Lung (tissue), 12 donors: Measurements from ENCODE around the gene FGGY. TPM values are rescaled to one million over a fixed set of nuclear protein-coding genes. Genes with fewer than 3 reads are reported as not detected.

Source experiments
- ATAC-seq: fragments of 200-7000 bp; cut with Tn5 transposase; one replicate; pipeline ENCODE4 v1.9.1; 2020; ENCODE audit warnings: moderate number of reproducible peaks; ENCODE audit not compliant: insufficient read depth, low FRiP score
- DNase-seq, 3 donors: peaks; one replicate each; pipeline ENCODE4 v3.0.0-alpha.2; 2013 to 2017
- H3K27ac ChIP-seq, 2 donors: one replicate each; pipeline ENCODE4 v1.5.1; 2013; ENCODE audit warnings: mild to moderate bottlenecking in 2 of 2, moderate library complexity in 2 of 2, control low read depth in 1 of 2, inconsistent platforms in 1 of 2, low read depth in 1 of 2, low read length in 1 of 2
- H3K27me3 ChIP-seq, 3 donors: one replicate each; pipeline ENCODE4 v1.5.1; 2013; ENCODE audit warnings: low read length in 2 of 3; ENCODE audit not compliant: control insufficient read depth in 3 of 3, insufficient read depth in 3 of 3
- H3K36me3 ChIP-seq, 4 donors: one replicate each; pipeline ENCODE4 v1.5.1; 2013; ENCODE audit warnings: low read length in 4 of 4, mild to moderate bottlenecking in 1 of 4, moderate library complexity in 1 of 4; ENCODE audit not compliant: control insufficient read depth in 4 of 4, insufficient read depth in 4 of 4
- H3K4me1 ChIP-seq, 5 donors: one replicate each; pipeline ENCODE4 v1.5.1; 2013; ENCODE audit warnings: low read length in 5 of 5, mild to moderate bottlenecking in 2 of 5, moderate library complexity in 1 of 5; ENCODE audit not compliant: control insufficient read depth in 5 of 5, insufficient read depth in 5 of 5
- H3K4me3 ChIP-seq: one replicate; pipeline ENCODE4 v1.5.1; 2013; ENCODE audit warnings: mild to moderate bottlenecking, control low read depth, moderate library complexity
- H3K9ac ChIP-seq, 2 donors: one replicate each; pipeline ENCODE4 v1.5.1; 2013; ENCODE audit warnings: low read length in 2 of 2, control low read depth in 1 of 2; ENCODE audit not compliant: insufficient read depth in 1 of 2
- H3K9me3 ChIP-seq, 4 donors: one replicate each; pipeline ENCODE4 v1.5.1; 2013; ENCODE audit warnings: low read length in 3 of 4, mild to moderate bottlenecking in 1 of 4, moderate library complexity in 1 of 4; ENCODE audit not compliant: control insufficient read depth in 4 of 4, insufficient read depth in 3 of 4
- WGBS, 2 donors: extraction: QIAGEN DNeasy Blood & Tissue Kit; methylation state at CpG; one replicate each; pipeline ENCODE4 v1.1.7; 2013; 5-methylcytosine and 5-hydroxymethylcytosine counted together
- polyA plus RNA-seq, 2 donors: library from polyadenylated mRNA; stranded (reverse); fragments of 200-250 nt; gene quantifications; one replicate each; pipeline ENCODE4 v1.2.1, GENCODE V29; 2013
- total RNA-seq, 2 donors: library from RNA; depleted of rRNA in 1 of 2; stranded (reverse); fragments of >200 nt in 1 of 2; gene quantifications; one replicate each; pipeline ENCODE4 v1.2.1, GENCODE V29; 2014 to 2021
- TF ChIP-seq, protein P1 (sequence below): IDR thresholded peaks from 2 replicates; pipeline ENCODE4 v1.5.1; 2012; ENCODE audit warnings: mild to moderate bottlenecking; ENCODE audit errors: control extremely low read depth, extremely low read depth
- donor health status: control.
- donor health status: control.
- donor health status: Bipolar disorder and iron deficiency.
- donor health status: healthy.
- donor health status: DM: yes; HTN: yes; CAD: no.

Gene FGGY
- total and polyA plus RNA-seq, 4 donors: 16.1 to 42.3 (median 18.3) TPM

DNA sequence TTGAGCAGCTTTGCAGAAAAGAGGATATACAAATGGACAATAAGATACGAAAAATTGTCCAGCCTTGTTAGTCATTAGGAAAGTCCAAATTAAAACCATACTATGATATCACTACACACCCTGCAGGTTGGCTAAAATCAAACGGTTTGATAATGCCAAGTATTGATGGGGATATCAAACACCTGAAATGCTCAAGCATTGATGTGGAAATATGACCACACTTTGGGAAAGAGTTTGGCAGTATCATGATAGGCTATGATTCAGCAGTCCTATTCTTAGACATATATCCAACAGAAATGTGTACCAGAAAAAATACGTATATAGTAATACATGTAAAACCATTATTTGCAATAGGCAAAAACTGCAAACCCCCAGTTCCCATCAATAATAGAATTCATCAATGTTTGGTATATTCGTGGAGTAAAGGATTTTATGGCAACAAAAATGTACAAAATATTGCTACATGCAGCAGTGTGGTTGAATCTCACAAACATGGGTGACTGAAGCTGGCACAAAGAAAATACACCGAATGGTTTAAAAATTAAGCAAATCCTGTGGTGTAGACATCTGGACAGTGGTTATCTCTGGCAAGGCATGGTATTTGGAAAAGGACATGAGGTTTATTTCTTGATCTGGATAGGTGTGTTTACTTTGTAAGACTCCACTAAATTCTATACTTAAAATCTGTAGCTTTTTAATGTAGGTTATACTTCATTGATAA, 243.2 kb downstream of the FGGY start:
- DNase-seq (no peak), ATAC-seq (no peak)
- WGBS, 2 donors: 59 to 79% methylated on average over 5 of the region's 5 CpGs
- H3K4me3 ChIP-seq: no peak overlapping the region
- H3K36me3 ChIP-seq: no peaks in the 10 kb centered on the region
- H3K4me1 ChIP-seq: peaks cover 0 to 10% (median 2%) of the 10 kb centered on the region in 5 donors
- no peaks in the 10 kb centered on the region for H3K27me3 ChIP-seq
- H3K9me3 ChIP-seq: no peaks in the 10 kb centered on the region
- no peak overlapping the region for H3K9ac ChIP-seq
- H3K27ac ChIP-seq: no peak overlapping the region
- TF ChIP-seq, protein P1, sequence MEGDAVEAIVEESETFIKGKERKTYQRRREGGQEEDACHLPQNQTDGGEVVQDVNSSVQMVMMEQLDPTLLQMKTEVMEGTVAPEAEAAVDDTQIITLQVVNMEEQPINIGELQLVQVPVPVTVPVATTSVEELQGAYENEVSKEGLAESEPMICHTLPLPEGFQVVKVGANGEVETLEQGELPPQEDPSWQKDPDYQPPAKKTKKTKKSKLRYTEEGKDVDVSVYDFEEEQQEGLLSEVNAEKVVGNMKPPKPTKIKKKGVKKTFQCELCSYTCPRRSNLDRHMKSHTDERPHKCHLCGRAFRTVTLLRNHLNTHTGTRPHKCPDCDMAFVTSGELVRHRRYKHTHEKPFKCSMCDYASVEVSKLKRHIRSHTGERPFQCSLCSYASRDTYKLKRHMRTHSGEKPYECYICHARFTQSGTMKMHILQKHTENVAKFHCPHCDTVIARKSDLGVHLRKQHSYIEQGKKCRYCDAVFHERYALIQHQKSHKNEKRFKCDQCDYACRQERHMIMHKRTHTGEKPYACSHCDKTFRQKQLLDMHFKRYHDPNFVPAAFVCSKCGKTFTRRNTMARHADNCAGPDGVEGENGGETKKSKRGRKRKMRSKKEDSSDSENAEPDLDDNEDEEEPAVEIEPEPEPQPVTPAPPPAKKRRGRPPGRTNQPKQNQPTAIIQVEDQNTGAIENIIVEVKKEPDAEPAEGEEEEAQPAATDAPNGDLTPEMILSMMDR: no peak

DNA sequence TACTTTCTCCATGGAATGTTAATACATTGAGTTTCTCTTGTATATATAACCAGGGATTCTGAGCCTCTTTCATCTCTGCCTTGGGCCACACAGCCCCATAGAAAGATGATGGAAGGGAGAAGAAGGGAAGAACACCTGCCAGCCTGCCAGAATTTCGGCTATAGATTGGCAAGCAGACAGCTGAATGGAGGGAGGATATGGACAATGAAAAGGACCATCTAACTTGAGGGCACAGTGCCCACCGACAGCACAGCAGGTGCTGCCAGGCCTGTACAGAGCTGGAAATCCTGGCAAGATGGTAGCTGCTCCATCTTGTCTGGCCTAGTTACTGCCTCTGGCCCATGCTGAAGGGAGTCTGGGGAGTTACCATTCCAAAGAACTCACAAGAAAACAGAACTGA, 244.3 kb downstream of the FGGY start:
- TF ChIP-seq, protein P1: no peak
- Histone ChIP-seq H3K27ac (peak overlapping the region in 1 of 2 donors; percentile 6), H3K4me3 (no peak overlapping the region), H3K9me3 (no peaks in the 10 kb centered on the region), H3K36me3 (no peaks in the 10 kb centered on the region), H3K27me3 (no peaks in the 10 kb centered on the region), H3K9ac (no peak overlapping the region), H3K4me1 (peaks cover 0 to 10% (median 2%) of the 10 kb centered on the region in 5 donors)
- DNase-seq (no peak), ATAC-seq (no peak)
- 89 to 94% methylated on average over 2 of the region's 2 CpGs for WGBS, 2 donors

DNA sequence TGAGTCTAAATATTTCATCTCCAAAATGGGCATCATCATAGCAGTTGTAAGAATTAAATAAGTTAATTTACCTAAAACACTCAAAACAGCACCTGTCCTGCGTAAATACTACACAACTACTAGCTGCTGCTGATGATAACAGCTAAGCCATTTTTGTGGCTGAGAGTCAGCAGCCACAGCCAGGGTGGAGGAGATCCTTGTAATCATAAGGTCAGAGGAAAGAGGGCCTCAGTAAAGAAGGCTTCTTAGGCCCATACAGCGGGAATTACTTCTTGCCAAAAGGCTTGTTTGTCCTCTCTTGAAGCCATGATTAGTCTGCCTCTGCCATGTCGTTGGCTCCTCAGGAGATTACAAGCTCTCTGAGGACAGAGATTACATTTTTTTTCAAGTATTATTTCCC, 245.0 kb downstream of the FGGY start:
- Histone ChIP-seq H3K4me3 (no peak overlapping the region), H3K4me1 (peaks cover 0 to 10% (median 2%) of the 10 kb centered on the region in 5 donors), H3K27ac (no peak overlapping the region), H3K9me3 (no peaks in the 10 kb centered on the region), H3K9ac (no peak overlapping the region), H3K36me3 (no peaks in the 10 kb centered on the region), H3K27me3 (no peaks in the 10 kb centered on the region)
- ATAC-seq (no peak), DNase-seq (no peak)
- 85 to 92% methylated on average over 3 of the region's 3 CpGs for WGBS, 2 donors
- TF ChIP-seq, protein P1: no peak
